Activated T-helper 1 cell treated with anti-CD3 and anti-CD28 coated beads, Interleukin-12 subunit alpha, Interleukin-12 subunit beta, Interleukin-2, Interleukin-4 antibody, amounts not matched to agents 30 ng/mL and 10 ng/mL and 1 ng/mL, durations not matched to agents 14 hours and 24 hours and 36 hours (primary cell): ENCODE measurements around the gene NUP214. TPM values are rescaled to one million over a fixed set of nuclear protein-coding genes. Genes with fewer than 3 reads are reported as not detected.

Experiments
- DNase-seq: peaks from one replicate; pipeline ENCODE4 v3.0.0; 2021; ENCODE audit warnings: low spot score
- H3K27ac Mint-ChIP-seq: one replicate; pipeline ENCODE4 v1.8.0; 2021; ENCODE audit warnings: mild to moderate bottlenecking, mixed read lengths
- H3K27me3 Mint-ChIP-seq: one replicate; pipeline ENCODE4 v1.8.0; 2022; ENCODE audit warnings: mild to moderate bottlenecking, moderate library complexity, mixed read lengths; ENCODE audit not compliant: insufficient read depth
- H3K36me3 Mint-ChIP-seq: one replicate; pipeline ENCODE4 v1.8.0; 2021; ENCODE audit warnings: low read depth, mixed read lengths
- H3K4me1 Mint-ChIP-seq: one replicate; pipeline ENCODE4 v1.8.0; 2021; ENCODE audit warnings: low read depth, mixed read lengths
- H3K4me3 Mint-ChIP-seq: one replicate; pipeline ENCODE4 v1.8.0; 2021; ENCODE audit warnings: mild to moderate bottlenecking, moderate library complexity, mixed read lengths
- H3K9me3 Mint-ChIP-seq: one replicate; pipeline ENCODE4 v1.8.0; 2021; ENCODE audit warnings: mixed read lengths
- intact Hi-C: fragments of 100-400 bp; cut with micrococcal nuclease; formaldehyde crosslinking; loops from one replicate; pipeline ENCODE4 v1.15.1; 2024
- total RNA-seq: library from RNA; stranded (reverse); gene quantifications from 2 replicates; pipeline ENCODE4 v1.2.3, GENCODE V29; 2022

NUP214 gene
- total RNA-seq, 1 donor from 2014 or later = 80.7 TPM

- H3K27ac Mint-ChIP-seq = peak overlapping the region; percentile 93
- intact Hi-C loops = loop anchor here (2.0 to 5.0 kb wide), 2 partner anchors 155 to 448 kb away; partner anchors contain the start of gene NUP214
Observed at GRCh38 chr9:131279196-131279862, 153.9 kb downstream of the NUP214 start.

GRCh38 chr9:131279863-131280570, 154.6 kb downstream of the NUP214 start:
- Mint-ChIP-seq H3K27ac (no peak overlapping the region), H3K27me3 (peaks cover 31% of the 10 kb centered on the region), H3K4me3 (no peak overlapping the region), H3K4me1 (peaks cover 24% of the 10 kb centered on the region), H3K9me3 (no peaks in the 10 kb centered on the region), H3K36me3 (peaks cover 14% of the 10 kb centered on the region)
- no peak for DNase-seq
- intact Hi-C loops = loop anchor here (2.0 to 5.0 kb wide), 2 partner anchors 155 to 447 kb away; partner anchors contain the start of gene NUP214

More at GRCh38 chr9:131279196-131279862, 153.9 kb downstream of the NUP214 start:
- H3K4me1 Mint-ChIP-seq = peaks cover 24% of the 10 kb centered on the region
- peaks cover 19% of the 10 kb centered on the region for H3K36me3 Mint-ChIP-seq
- H3K9me3 Mint-ChIP-seq = no peaks in the 10 kb centered on the region
- H3K27me3 Mint-ChIP-seq = peaks cover 27% of the 10 kb centered on the region
- peak overlapping the region; percentile 86 for H3K4me3 Mint-ChIP-seq
- DNase-seq = no peak

- H3K27me3 Mint-ChIP-seq = peaks cover 31% of the 10 kb centered on the region
- intact Hi-C loops = no loop called here
- H3K9me3 Mint-ChIP-seq = no peaks in the 10 kb centered on the region
- DNase-seq = no peak
- no peak overlapping the region for H3K27ac Mint-ChIP-seq
- H3K36me3 Mint-ChIP-seq = peaks cover 8% of the 10 kb centered on the region
- H3K4me3 Mint-ChIP-seq = no peak overlapping the region
- H3K4me1 Mint-ChIP-seq = peaks cover 24% of the 10 kb centered on the region
Observed at GRCh38 chr9:131280660-131281059, 155.3 kb downstream of the NUP214 start.

- peak overlapping the region; percentile 3 for H3K4me3 Mint-ChIP-seq
- intact Hi-C loops = no loop called here
- H3K4me1 Mint-ChIP-seq = peaks cover 24% of the 10 kb centered on the region
- no peak overlapping the region for H3K27ac Mint-ChIP-seq
- no peaks in the 10 kb centered on the region for H3K9me3 Mint-ChIP-seq
- peaks cover 31% of the 10 kb centered on the region for H3K27me3 Mint-ChIP-seq
- DNase-seq = no peak
- H3K36me3 Mint-ChIP-seq = peaks cover 2% of the 10 kb centered on the region
Observed at GRCh38 chr9:131281119-131281965, 156.0 kb downstream of the NUP214 start.

GRCh38 chr9:131282175-131282574, 156.8 kb downstream of the NUP214 start:
- H3K27me3 Mint-ChIP-seq = peaks cover 31% of the 10 kb centered on the region
- DNase-seq = no peak
- peaks cover 24% of the 10 kb centered on the region for H3K4me1 Mint-ChIP-seq
- no peaks in the 10 kb centered on the region for H3K9me3 Mint-ChIP-seq
- H3K36me3 Mint-ChIP-seq = peaks cover 2% of the 10 kb centered on the region
- peak overlapping the region; percentile 3 for H3K4me3 Mint-ChIP-seq
- no peak overlapping the region for H3K27ac Mint-ChIP-seq
- intact Hi-C loops = no loop called here

GRCh38 chr9:131282688-131283422, 157.5 kb downstream of the NUP214 start:
- Mint-ChIP-seq H3K36me3 (peaks cover 2% of the 10 kb centered on the region), H3K4me3 (no peak overlapping the region), H3K4me1 (peaks cover 24% of the 10 kb centered on the region), H3K27me3 (peaks cover 31% of the 10 kb centered on the region), H3K27ac (no peak overlapping the region), H3K9me3 (no peaks in the 10 kb centered on the region)
- DNase-seq = no peak
- intact Hi-C loops = no loop called here

Other genes starting within 250 kb of the NUP214 start
- not detected in 2 replicates for gene QRFP, start 228.8 kb upstream of the NUP214 start, total RNA-seq
- gene FIBCD1, start 186.3 kb upstream of the NUP214 start, total RNA-seq = not detected in 2 replicates
- gene LAMC3, start 116.4 kb upstream of the NUP214 start, total RNA-seq = 0.05 TPM in 2 replicates
- gene AIF1L, start 29.1 kb upstream of the NUP214 start, total RNA-seq = 0.34 and 0.51 TPM in 2 replicates
- 52.8 and 54.3 TPM in 2 replicates for gene FAM78A, start 150.9 kb downstream of the NUP214 start, total RNA-seq
- 0.10 TPM in 1 of 2 replicates, not detected in the other for gene PLPP7, start 164.1 kb downstream of the NUP214 start, total RNA-seq